ENCODE data around the gene HS3ST3A1.
"Not testable (repeated sequence)": the region's sequence is repeated elsewhere in the genome, so short reads cannot be mapped to it uniquely, and the experiment has no call there.

Gene HS3ST3A1

DNA sequence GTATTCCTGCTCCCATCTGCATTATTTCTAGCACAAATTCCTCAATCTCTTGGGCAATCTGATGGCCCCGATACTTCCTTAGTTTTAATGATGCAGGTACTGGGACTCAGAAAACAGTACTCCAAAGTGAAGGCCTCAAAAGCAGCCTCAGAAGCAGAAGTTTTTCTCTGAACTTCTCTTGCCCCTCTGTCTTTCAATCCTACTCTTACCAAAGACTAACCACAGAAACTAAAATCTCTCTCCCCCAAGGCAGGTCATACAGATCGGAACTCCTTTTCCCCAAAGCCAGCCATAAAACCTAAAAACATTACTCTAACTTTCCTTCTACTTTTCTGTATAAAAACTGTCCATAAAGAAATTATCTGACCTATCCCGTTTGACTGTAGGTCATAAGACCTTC, 103.5 kb downstream of the HS3ST3A1 start:
- H3K9ac ChIP-seq (ENCODE audit: low read depth, low read length): no peak overlapping the region
- no peaks in the 10 kb centered on the region for H3K4me1 ChIP-seq (ENCODE audit: control insufficient read depth, insufficient read depth, low read length)
- H3K36me3 ChIP-seq (ENCODE audit: control insufficient read depth, insufficient read depth, low read length): no peaks in the 10 kb centered on the region
- H3K4me3 ChIP-seq (ENCODE audit: low read depth, low read length): no peak overlapping the region
- no peaks in the 10 kb centered on the region for H3K9me3 ChIP-seq (ENCODE audit: control insufficient read depth, insufficient read depth, low read length)
- no peaks in the 10 kb centered on the region for H3K27me3 ChIP-seq (ENCODE audit: control insufficient read depth, insufficient read depth, low read length)

DNA sequence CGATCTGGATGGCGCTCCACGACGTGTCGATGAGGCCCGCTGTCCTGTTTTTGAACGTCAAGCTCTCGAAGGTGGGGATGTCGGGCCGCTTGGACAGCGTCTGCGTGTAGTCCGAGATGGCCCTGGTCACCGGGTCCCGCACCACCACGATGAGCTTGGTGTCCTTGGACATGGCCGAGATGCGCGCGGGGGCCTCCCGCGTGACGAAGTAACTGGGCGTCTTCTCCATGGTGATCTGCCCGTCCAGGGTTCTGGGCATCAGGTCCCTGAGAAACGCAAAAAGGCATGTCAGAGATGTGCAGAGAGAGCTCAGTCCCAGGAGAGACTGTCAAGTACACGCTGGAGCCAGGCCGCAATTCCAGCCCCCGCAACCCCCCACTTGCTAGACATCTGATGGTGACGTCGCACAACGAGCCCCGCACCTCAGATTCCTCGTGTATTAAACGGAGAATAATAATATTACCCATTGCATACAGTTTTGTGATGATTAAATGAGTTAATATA, 105.1 kb downstream of the HS3ST3A1 start:
- H3K9ac ChIP-seq (ENCODE audit: low read depth, low read length); H3K36me3 ChIP-seq (ENCODE audit: control insufficient read depth, insufficient read depth, low read length); H3K27me3 ChIP-seq (ENCODE audit: control insufficient read depth, insufficient read depth, low read length); H3K4me1 ChIP-seq (ENCODE audit: control insufficient read depth, insufficient read depth, low read length); H3K9me3 ChIP-seq (ENCODE audit: control insufficient read depth, insufficient read depth, low read length); H3K4me3 ChIP-seq (ENCODE audit: low read depth, low read length): not testable (repeated sequence)

DNA sequence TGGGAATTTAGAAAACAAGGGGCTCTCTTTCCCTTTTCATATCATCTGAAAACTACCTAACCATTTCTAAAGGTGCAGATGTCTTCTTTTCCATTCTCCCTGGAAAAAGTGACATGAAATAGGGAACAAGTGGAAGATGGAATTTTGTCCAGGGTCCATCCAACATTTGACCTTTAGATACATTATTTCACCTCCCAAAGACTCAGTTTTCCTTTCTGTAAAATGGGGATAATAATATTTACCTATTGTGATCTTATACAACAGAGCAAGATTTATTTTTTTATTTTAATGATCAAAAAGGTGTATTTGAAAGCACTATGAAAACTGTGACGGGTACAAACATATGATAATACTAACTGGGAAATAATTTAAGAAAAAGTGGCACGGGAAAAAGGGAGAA, 106.3 kb downstream of the HS3ST3A1 start:
- no peaks in the 10 kb centered on the region for H3K36me3 ChIP-seq (ENCODE audit: control insufficient read depth, insufficient read depth, low read length)
- H3K9ac ChIP-seq (ENCODE audit: low read depth, low read length): no peak overlapping the region
- H3K9me3 ChIP-seq (ENCODE audit: control insufficient read depth, insufficient read depth, low read length): no peaks in the 10 kb centered on the region
- no peaks in the 10 kb centered on the region for H3K27me3 ChIP-seq (ENCODE audit: control insufficient read depth, insufficient read depth, low read length)
- no peaks in the 10 kb centered on the region for H3K4me1 ChIP-seq (ENCODE audit: control insufficient read depth, insufficient read depth, low read length)
- no peak overlapping the region for H3K4me3 ChIP-seq (ENCODE audit: low read depth, low read length)

DNA sequence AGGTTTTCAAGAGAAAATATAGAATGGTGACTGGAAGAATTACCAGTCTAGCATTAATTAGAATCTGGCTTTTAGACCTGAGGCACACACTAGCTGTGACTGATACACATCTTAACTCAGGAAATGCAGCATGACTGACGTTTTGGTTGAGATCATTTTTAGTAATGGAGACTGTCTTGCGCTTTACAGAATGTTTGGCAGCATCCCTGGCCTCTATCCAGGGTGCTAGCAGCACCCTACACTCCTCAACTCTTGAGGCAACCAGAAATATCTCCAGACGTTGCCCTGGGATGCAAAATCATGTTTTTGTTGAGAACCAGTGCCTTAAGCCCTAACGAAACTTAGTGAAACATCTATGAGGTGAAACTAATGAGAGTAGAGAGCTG, 109.0 kb downstream of the HS3ST3A1 start:
- H3K4me1 ChIP-seq (ENCODE audit: control insufficient read depth, insufficient read depth, low read length): no peaks in the 10 kb centered on the region
- H3K4me3 ChIP-seq (ENCODE audit: low read depth, low read length): no peak overlapping the region
- no peaks in the 10 kb centered on the region for H3K36me3 ChIP-seq (ENCODE audit: control insufficient read depth, insufficient read depth, low read length)
- H3K9ac ChIP-seq (ENCODE audit: low read depth, low read length): no peak overlapping the region
- H3K27me3 ChIP-seq (ENCODE audit: control insufficient read depth, insufficient read depth, low read length): no peaks in the 10 kb centered on the region
- no peaks in the 10 kb centered on the region for H3K9me3 ChIP-seq (ENCODE audit: control insufficient read depth, insufficient read depth, low read length)

DNA sequence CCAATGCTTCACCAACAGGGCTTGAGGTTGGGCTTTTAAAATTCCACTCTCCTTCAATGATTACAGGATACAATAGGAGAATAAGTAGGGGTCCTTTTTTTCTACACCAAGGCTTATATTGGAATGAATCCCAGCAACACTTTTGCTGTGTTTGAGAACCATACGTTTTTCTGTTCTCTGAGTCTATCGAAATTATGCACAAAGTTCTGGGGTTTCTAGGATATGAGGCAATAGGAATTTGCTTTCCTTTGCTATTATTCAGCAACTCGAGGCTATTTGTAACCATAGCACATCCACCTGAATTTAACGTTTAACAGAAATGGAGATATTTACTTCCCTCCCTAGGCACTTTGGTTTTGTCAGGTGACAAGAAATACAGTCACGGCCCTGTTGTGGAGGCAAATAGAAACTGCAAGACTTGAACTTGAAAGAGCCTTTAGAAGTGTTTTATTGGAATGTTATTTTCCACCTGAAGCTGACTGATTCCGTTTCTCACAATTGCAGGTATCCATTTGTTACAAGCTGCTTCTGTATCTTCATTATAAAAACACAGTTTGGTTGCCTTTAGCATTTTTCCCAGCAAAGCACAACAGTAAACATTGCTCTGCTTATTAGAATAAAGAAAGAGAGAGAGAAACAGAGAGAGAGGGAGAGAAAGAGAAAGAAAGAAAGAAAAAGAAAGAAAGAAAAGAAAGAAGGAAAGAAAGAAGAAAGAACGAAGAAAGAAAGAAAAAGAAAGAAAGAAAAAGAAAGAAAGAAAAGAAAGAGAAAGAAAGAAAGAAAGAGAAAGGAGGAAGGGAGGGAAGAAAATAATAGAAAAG, 109.6 kb downstream of the HS3ST3A1 start:
- H3K36me3 ChIP-seq (ENCODE audit: control insufficient read depth, insufficient read depth, low read length): no peaks in the 10 kb centered on the region
- no peaks in the 10 kb centered on the region for H3K9me3 ChIP-seq (ENCODE audit: control insufficient read depth, insufficient read depth, low read length)
- H3K9ac ChIP-seq (ENCODE audit: low read depth, low read length): no peak overlapping the region
- no peaks in the 10 kb centered on the region for H3K27me3 ChIP-seq (ENCODE audit: control insufficient read depth, insufficient read depth, low read length)
- H3K4me1 ChIP-seq (ENCODE audit: control insufficient read depth, insufficient read depth, low read length): no peaks in the 10 kb centered on the region
- no peak overlapping the region for H3K4me3 ChIP-seq (ENCODE audit: low read depth, low read length)

DNA sequence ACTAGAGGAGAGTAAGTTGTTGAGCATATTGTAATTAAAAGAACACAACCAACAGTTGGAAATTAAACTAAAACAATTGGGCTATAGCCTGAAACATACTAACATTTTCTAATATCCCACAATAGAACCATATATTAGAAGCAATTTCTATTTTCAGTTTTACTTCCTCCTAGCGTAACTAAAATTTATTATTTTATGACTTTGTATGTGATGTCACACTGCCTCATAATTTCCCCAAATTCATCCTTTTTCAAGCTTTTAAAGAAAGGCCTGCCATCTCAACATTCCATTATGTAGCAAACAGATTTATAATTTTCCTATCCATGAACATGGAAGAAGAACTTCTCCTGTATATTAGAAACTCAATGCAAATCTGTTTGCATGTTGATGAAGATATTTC, 110.2 kb downstream of the HS3ST3A1 start:
- Histone ChIP-seq H3K4me1 (ENCODE audit: control insufficient read depth, insufficient read depth, low read length) (no peaks in the 10 kb centered on the region), H3K27me3 (ENCODE audit: control insufficient read depth, insufficient read depth, low read length) (no peaks in the 10 kb centered on the region), H3K36me3 (ENCODE audit: control insufficient read depth, insufficient read depth, low read length) (no peaks in the 10 kb centered on the region), H3K4me3 (ENCODE audit: low read depth, low read length) (no peak overlapping the region), H3K9ac (ENCODE audit: low read depth, low read length) (no peak overlapping the region), H3K9me3 (ENCODE audit: control insufficient read depth, insufficient read depth, low read length) (no peaks in the 10 kb centered on the region)

DNA sequence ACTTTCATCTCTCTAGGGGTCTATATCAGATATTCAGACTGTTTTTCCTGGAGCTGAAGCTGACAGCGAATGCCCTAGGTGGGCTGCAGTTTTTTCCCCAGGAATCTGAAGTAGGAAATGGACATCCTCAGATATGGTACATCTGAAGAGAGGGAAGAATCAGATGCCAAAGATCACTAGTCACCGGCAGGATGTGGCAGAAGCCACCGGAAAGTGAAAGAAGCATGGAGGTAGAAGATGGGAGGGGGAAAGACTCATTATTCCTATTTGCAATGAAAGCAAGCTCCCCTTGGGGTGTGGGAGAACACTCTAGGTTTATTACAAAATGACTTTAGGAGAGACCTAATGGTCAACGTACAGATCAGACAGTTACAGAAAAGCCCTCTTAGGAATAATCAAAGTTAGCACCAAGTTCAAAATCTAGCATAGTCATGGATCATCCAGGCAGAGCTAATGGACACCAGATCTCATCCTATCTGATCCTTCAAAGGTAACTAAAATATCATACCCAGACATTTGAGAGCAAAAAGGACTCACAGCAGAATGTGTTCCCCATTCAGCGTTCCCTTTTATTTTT, 110.7 kb downstream of the HS3ST3A1 start:
- Histone ChIP-seq H3K4me1 (ENCODE audit: control insufficient read depth, insufficient read depth, low read length) (no peaks in the 10 kb centered on the region), H3K4me3 (ENCODE audit: low read depth, low read length) (no peak overlapping the region), H3K36me3 (ENCODE audit: control insufficient read depth, insufficient read depth, low read length) (no peaks in the 10 kb centered on the region), H3K9me3 (ENCODE audit: control insufficient read depth, insufficient read depth, low read length) (no peaks in the 10 kb centered on the region), H3K27me3 (ENCODE audit: control insufficient read depth, insufficient read depth, low read length) (no peaks in the 10 kb centered on the region), H3K9ac (ENCODE audit: low read depth, low read length) (no peak overlapping the region)

DNA sequence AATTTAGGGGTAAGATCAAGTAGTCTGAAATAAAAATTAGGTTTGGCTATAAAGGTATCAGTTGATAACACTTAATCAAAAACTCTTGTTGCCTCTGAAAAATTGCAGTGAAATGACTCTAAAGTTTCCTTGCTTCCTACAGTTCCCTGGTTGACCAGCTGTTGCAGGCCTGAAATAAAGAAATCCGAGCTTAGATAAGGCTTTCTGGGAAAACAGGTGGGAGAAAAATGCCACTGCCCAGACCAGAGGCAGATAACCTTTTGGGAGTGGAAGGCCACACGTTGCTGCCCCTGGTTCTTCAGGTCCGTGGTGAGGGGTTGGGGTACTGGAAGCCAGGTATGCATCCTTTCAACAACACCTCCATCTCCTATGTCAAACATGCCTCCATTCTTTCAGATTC, 111.3 kb downstream of the HS3ST3A1 start:
- Histone ChIP-seq H3K9ac (ENCODE audit: low read depth, low read length) (no peak overlapping the region), H3K4me1 (ENCODE audit: control insufficient read depth, insufficient read depth, low read length) (no peaks in the 10 kb centered on the region), H3K9me3 (ENCODE audit: control insufficient read depth, insufficient read depth, low read length) (no peaks in the 10 kb centered on the region), H3K27me3 (ENCODE audit: control insufficient read depth, insufficient read depth, low read length) (no peaks in the 10 kb centered on the region), H3K36me3 (ENCODE audit: control insufficient read depth, insufficient read depth, low read length) (no peaks in the 10 kb centered on the region), H3K4me3 (ENCODE audit: low read depth, low read length) (no peak overlapping the region)

DNA sequence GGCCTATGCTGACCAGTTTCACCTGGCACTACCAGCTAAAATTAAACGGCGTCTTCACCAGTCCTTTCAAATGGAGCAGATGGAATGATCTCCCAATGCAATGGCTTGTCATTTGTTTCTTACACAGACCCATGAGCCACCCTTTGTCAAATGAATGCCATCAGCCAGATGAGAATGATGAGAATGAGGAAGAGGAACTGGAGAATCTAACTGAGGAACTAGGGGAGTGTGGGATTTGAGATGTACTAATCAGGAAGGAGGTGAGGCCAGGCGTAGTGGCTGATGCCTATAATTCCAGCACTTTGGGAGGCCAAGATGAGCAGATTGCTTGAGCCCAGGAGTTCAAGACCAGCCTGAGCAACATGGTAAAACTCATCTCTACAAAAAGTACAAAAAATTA, 116.4 kb downstream of the HS3ST3A1 start:
- no peaks in the 10 kb centered on the region for H3K4me1 ChIP-seq (ENCODE audit: control insufficient read depth, insufficient read depth, low read length)
- peaks cover 8% of the 10 kb centered on the region for H3K9me3 ChIP-seq (ENCODE audit: control insufficient read depth, insufficient read depth, low read length)
- H3K4me3 ChIP-seq (ENCODE audit: low read depth, low read length): no peak overlapping the region
- H3K36me3 ChIP-seq (ENCODE audit: control insufficient read depth, insufficient read depth, low read length): no peaks in the 10 kb centered on the region
- no peak overlapping the region for H3K9ac ChIP-seq (ENCODE audit: low read depth, low read length)
- no peaks in the 10 kb centered on the region for H3K27me3 ChIP-seq (ENCODE audit: control insufficient read depth, insufficient read depth, low read length)

DNA sequence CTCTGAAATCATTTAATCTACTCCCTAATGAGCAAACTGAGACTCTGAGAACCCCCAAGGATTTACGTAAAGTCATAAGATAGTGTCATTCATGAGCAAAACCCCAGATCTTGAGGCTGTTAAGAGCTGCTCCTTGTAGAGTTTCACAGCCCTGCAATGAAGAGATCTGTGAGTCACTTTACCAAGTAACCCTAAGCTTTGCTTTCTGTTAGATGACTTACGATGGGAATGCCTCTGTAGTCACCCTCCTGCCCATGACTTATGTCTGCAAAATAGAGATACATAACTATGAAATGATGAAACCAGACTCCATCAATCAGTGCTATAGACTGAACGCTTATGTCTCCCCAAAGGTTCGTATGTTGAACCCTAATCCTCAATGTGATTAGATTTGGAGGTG, 117.7 kb downstream of the HS3ST3A1 start:
- H3K9me3 ChIP-seq (ENCODE audit: control insufficient read depth, insufficient read depth, low read length): peaks cover 11% of the 10 kb centered on the region
- H3K27me3 ChIP-seq (ENCODE audit: control insufficient read depth, insufficient read depth, low read length): no peaks in the 10 kb centered on the region
- H3K4me3 ChIP-seq (ENCODE audit: low read depth, low read length): no peak overlapping the region
- no peaks in the 10 kb centered on the region for H3K36me3 ChIP-seq (ENCODE audit: control insufficient read depth, insufficient read depth, low read length)
- no peak overlapping the region for H3K9ac ChIP-seq (ENCODE audit: low read depth, low read length)
- no peaks in the 10 kb centered on the region for H3K4me1 ChIP-seq (ENCODE audit: control insufficient read depth, insufficient read depth, low read length)

DNA sequence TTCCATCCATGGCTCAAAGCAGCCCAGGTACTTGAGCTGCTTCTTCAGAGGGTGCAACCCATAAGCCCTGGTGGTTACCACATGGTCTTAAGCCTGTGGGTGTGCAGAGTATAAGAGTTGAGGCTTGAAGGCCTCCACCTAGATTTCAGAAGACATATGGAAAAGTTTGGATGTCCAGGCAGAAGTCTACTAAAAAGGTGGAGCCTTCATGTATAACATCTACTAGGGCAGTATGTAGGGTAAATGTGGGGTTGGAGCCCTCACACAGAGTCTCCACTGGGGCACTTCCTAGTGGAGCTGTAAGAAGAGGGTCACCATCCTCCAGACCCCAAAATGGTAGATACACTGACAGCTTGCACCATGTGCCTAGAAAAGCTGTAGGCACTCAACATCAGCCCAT, 120.9 kb downstream of the HS3ST3A1 start:
- H3K9me3 ChIP-seq (ENCODE audit: control insufficient read depth, insufficient read depth, low read length): peaks cover 11% of the 10 kb centered on the region
- H3K27me3 ChIP-seq (ENCODE audit: control insufficient read depth, insufficient read depth, low read length): no peaks in the 10 kb centered on the region
- no peaks in the 10 kb centered on the region for H3K36me3 ChIP-seq (ENCODE audit: control insufficient read depth, insufficient read depth, low read length)
- H3K9ac ChIP-seq (ENCODE audit: low read depth, low read length): no peak overlapping the region
- H3K4me3 ChIP-seq (ENCODE audit: low read depth, low read length): no peak overlapping the region
- H3K4me1 ChIP-seq (ENCODE audit: control insufficient read depth, insufficient read depth, low read length): no peaks in the 10 kb centered on the region

DNA sequence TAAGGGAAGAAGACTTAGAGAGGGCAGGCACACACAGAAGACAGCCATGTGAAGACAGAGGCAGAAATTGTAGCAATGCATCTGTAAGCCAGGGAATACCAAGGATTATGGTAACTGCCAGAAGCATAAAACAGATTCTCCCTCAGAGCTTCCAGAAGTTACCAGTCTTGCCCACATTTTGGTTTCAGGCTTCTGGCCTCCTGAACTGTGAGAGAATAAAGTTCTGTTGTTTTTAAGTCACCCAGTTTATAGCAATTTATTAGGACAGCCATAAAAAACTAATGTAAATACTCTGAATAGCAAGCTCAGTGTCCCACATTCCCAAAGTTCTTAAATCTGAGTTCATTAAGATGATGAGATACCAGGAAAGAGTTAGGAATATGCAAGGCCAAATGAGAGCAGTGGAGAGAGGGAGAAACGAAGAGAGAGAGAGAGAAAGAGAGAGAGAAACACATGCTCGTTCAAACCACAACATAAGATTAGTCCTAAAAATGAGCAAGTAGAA, 123.4 kb downstream of the HS3ST3A1 start:
- H3K9me3 ChIP-seq (ENCODE audit: control insufficient read depth, insufficient read depth, low read length): peaks cover 11% of the 10 kb centered on the region
- H3K36me3 ChIP-seq (ENCODE audit: control insufficient read depth, insufficient read depth, low read length): no peaks in the 10 kb centered on the region
- no peaks in the 10 kb centered on the region for H3K27me3 ChIP-seq (ENCODE audit: control insufficient read depth, insufficient read depth, low read length)
- H3K4me1 ChIP-seq (ENCODE audit: control insufficient read depth, insufficient read depth, low read length): no peaks in the 10 kb centered on the region
- no peak overlapping the region for H3K9ac ChIP-seq (ENCODE audit: low read depth, low read length)
- no peak overlapping the region for H3K4me3 ChIP-seq (ENCODE audit: low read depth, low read length)

All from iPS-15b (cell line).